ENCODE measurements around the gene GUCY1B1.

The GUCY1B1 gene

GRCh38 chr4:155802190-155802959 lies 43.6 kb downstream of the GUCY1B1 start:
- no peak for DNase-seq

- no peak for DNase-seq
These were observed 46.2 kb downstream of the GUCY1B1 start for GRCh38 chr4:155805016-155805415.

- no peak for DNase-seq
These were observed 48.2 kb downstream of the GUCY1B1 start for GRCh38 chr4:155807021-155807420.

- DNase-seq: peak; percentile 46
These were observed 51.0 kb downstream of the GUCY1B1 start for GRCh38 chr4:155809835-155810234.

GRCh38 chr4:155811083-155811482 lies 52.3 kb downstream of the GUCY1B1 start:
- DNase-seq: no peak

GRCh38 chr4:155818639-155819038 lies 59.8 kb downstream of the GUCY1B1 start:
- DNase-seq: no peak

GRCh38 chr4:155819066-155819465 lies 60.2 kb downstream of the GUCY1B1 start:
- no peak for DNase-seq

- DNase-seq: no peak
These were observed 62.2 kb downstream of the GUCY1B1 start for GRCh38 chr4:155820887-155821518.

- no peak for DNase-seq
These were observed 63.8 kb downstream of the GUCY1B1 start for GRCh38 chr4:155822572-155822971.

GRCh38 chr4:155828628-155829027 lies 69.8 kb downstream of the GUCY1B1 start:
- no peak for DNase-seq

GRCh38 chr4:155832664-155833063 lies 73.8 kb downstream of the GUCY1B1 start:
- DNase-seq: no peak

GRCh38 chr4:155837203-155837796 lies 78.5 kb downstream of the GUCY1B1 start:
- DNase-seq: no peak

GRCh38 chr4:155842080-155842479 lies 83.3 kb downstream of the GUCY1B1 start:
- DNase-seq: no peak

GRCh38 chr4:155846929-155847328 lies 88.1 kb downstream of the GUCY1B1 start:
- DNase-seq: no peak

GRCh38 chr4:155849042-155849441 lies 90.2 kb downstream of the GUCY1B1 start:
- DNase-seq: no peak

- no peak for DNase-seq
These were observed 94.4 kb downstream of the GUCY1B1 start for GRCh38 chr4:155853189-155853588.

GRCh38 chr4:155854582-155855226 lies 95.9 kb downstream of the GUCY1B1 start:
- DNase-seq: no peak

GRCh38 chr4:155855897-155856296 lies 97.1 kb downstream of the GUCY1B1 start:
- DNase-seq: no peak
